Thyroid gland (tissue), 4 donors: ENCODE results near the gene GBP1. TPM values are rescaled to one million over a fixed set of nuclear protein-coding genes. Genes with fewer than 3 reads are reported as not detected.
"Not testable (repeated sequence)": the region's sequence is repeated elsewhere in the genome, so short reads cannot be mapped to it uniquely, and the experiment has no call there.

Experiments
- DNase-seq, 2 donors: peaks; one replicate each; pipeline ENCODE4 v3.0.0-alpha.2; 2019
- H3K27ac ChIP-seq, 3 donors: fragments of 200-600 bp; sonication (generic); 1 replicate in 2 of 3; 2 replicates in 1 of 3; pipeline ENCODE4 v1.5.1; 2016 to 2019; ENCODE audit warnings: mild to moderate bottlenecking in 1 of 3, moderate library complexity in 1 of 3
- H3K27me3 ChIP-seq: fragments of 200-600 bp; sonication (generic); one replicate; pipeline ENCODE4 v1.5.1; 2019
- H3K36me3 ChIP-seq, 2 donors: fragments of 200-600 bp; sonication (generic); one replicate each; pipeline ENCODE4 v1.5.1; 2016 to 2019
- H3K4me1 ChIP-seq, 2 donors: fragments of 200-600 bp; sonication (generic); one replicate each; pipeline ENCODE4 v1.5.1; 2017 to 2019
- H3K4me3 ChIP-seq, 3 donors: fragments of 200-600 bp; sonication (generic); replicated peaks in 1 of 3; 1 replicate in 2 of 3; 2 replicates in 1 of 3; pipeline ENCODE4 v1.5.1; 2016; ENCODE audit warnings: mild to moderate bottlenecking in 1 of 3
- H3K9me3 ChIP-seq: fragments of 200-600 bp; sonication (generic); one replicate; pipeline ENCODE4 v1.5.1; 2017
- POLR2A ChIP-seq, 2 donors: fragments of 450-650 bp; IDR thresholded peaks; one replicate each; pipeline ENCODE4 v1.6.1; 2017; ENCODE audit warnings: antibody characterized with exemption in 2 of 2, mild to moderate bottlenecking in 2 of 2, moderate library complexity in 1 of 2
- WGBS, 2 donors: methylation state at CpG; one replicate each; pipeline ENCODE4 v1.1.5; 2017; 5-methylcytosine and 5-hydroxymethylcytosine counted together
- intact Hi-C: fragments of 100-400 bp; cut with DNase I; formaldehyde crosslinking; loops from one replicate; pipeline ENCODE4 v1.15.1; 2023
- total RNA-seq, 4 donors: library from RNA; depleted of rRNA; stranded (reverse); fragments of >200 nt; gene quantifications; one replicate each; pipeline ENCODE4 v1.2.3, GENCODE V29; 2016
- TF ChIP-seq, protein P1 (sequence below), 6 experiments: fragments of 200-600 bp in 3 of 6; fragments of 450-650 bp in 3 of 6; sonication (generic) in 3 of 6; IDR thresholded peaks; one replicate each; pipeline ENCODE4 v1.5.1; 2016 to 2019; ENCODE audit warnings: antibody characterized with exemption in 6 of 6, mild to moderate bottlenecking in 2 of 6, inconsistent platforms in 1 of 6, moderate library complexity in 1 of 6

GBP1 gene
- total RNA-seq, 4 donors from 2014 or later: 15.0 to 54.3 (median 22.9) TPM

DNA sequence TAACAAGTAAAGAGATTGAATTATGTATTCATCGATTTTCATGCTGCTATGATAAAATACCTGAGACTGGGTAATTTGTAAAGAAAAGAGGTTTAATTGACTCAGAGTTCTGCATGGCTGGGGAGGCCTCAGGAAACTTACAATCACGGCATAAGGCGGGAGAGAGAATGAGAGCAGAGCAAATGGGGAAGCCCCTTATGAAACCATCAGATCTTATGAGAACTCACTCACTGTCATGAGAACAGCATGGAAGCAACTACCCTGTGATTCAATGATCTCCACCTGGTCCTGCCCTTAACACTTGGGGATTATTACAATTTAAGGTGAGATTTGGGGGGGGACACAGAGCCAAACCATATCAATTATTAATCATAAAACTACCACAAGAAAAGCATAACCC lies 39.1 kb downstream of the GBP1 start:
- intact Hi-C loops: no loop called here

DNA sequence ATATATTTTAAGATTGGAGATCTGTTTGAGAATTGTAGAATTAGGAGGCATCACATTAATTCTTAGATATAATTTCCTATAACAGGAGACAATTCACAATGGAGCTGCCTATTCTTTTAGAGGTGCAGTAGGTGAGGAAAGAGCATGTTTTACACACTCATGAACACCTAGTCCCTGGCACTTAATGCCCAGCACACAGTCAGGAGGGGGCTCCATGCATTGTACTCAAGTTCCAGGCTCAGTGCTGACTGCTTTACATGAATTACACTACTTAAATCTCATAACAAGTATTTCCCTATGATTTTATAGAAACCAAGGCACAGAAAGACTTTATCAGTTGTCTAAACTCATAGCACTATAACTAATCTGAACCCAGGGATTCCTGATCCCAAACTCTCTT lies 42.0 kb downstream of the GBP1 start:
- intact Hi-C loops: no loop called here
- TF ChIP-seq POLR2A (IDR thresholded peaks at IDR 0.05): no peak
- TF ChIP-seq, protein P1, sequence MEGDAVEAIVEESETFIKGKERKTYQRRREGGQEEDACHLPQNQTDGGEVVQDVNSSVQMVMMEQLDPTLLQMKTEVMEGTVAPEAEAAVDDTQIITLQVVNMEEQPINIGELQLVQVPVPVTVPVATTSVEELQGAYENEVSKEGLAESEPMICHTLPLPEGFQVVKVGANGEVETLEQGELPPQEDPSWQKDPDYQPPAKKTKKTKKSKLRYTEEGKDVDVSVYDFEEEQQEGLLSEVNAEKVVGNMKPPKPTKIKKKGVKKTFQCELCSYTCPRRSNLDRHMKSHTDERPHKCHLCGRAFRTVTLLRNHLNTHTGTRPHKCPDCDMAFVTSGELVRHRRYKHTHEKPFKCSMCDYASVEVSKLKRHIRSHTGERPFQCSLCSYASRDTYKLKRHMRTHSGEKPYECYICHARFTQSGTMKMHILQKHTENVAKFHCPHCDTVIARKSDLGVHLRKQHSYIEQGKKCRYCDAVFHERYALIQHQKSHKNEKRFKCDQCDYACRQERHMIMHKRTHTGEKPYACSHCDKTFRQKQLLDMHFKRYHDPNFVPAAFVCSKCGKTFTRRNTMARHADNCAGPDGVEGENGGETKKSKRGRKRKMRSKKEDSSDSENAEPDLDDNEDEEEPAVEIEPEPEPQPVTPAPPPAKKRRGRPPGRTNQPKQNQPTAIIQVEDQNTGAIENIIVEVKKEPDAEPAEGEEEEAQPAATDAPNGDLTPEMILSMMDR (IDR thresholded peaks at IDR 0.05): no peak
- Histone ChIP-seq H3K27ac (peak overlapping the region; percentile 71 to 89 (median 85)), H3K36me3 (peaks cover 0 to 6% of the 10 kb centered on the region in 2 donors), H3K9me3 (no peaks in the 10 kb centered on the region), H3K4me3 (peak overlapping the region in 1 of 3 donors; percentile 28), H3K27me3 (no peaks in the 10 kb centered on the region), H3K4me1 (peaks cover 4 to 6% of the 10 kb centered on the region in 2 donors)
- DNase-seq: no peak

More for the DNA sequence above, 39.1 kb downstream of the GBP1 start:
- Histone ChIP-seq H3K27ac (no peak overlapping the region), H3K27me3 (no peaks in the 10 kb centered on the region), H3K9me3 (no peaks in the 10 kb centered on the region), H3K36me3 (no peaks in the 10 kb centered on the region), H3K4me1 (peaks cover 4 to 6% of the 10 kb centered on the region in 2 donors), H3K4me3 (no peak overlapping the region)
- 87 to 94% methylated on average over 3 of the region's 3 CpGs for WGBS, 2 donors
- DNase-seq: no peak
- no peak for TF ChIP-seq POLR2A (IDR thresholded peaks at IDR 0.05)
- TF ChIP-seq, protein P1 (IDR thresholded peaks at IDR 0.05): no peak

DNA sequence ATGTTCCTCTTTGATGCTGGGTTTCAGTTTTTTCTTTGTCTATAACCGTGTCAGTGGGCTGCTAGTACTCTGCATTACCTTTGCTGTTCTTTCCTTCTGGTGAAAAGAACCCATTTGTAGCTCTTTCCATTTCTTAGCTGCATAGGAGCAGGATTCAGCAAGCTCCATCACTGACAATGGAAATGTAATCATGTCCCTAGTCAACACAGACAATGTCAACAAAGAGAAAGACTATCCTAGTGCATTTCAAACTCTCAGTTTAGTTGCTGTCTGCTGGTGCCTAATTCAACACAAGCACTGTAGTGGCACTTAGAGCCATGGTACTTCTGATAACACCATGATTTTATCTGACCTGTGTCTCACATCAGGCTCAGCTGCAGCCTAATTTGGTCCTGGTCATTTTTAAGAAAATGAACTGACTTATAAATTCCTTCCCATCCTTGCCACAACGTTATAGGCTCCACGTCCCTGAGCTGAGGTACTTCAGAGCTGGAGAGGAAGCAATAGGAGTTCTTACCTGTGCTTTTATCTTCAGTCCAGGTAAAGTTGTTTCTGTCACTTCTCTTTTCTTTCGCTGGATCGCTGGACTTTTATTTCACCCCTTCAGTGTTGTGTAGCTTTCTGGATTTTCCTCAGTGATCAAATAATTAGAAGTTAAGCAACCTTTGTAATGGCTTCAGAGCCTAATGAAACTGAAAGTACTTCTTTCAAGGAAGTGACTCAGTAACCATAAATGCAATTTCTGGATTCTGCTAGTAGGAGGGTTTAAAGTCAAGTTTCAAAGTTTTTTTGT lies 42.6 kb downstream of the GBP1 start, which contains the start of gene GBP3:
GBP3 (minus strand) TSS at position 700 of the 793 bp plus-strand sequence. CDS start 2,145 bp downstream, outside the sequence.
- TF ChIP-seq, protein P1 (IDR thresholded peaks at IDR 0.05): no peak
- peak in 1 of 2 donors; percentile 19 for TF ChIP-seq POLR2A (IDR thresholded peaks at IDR 0.05)
- Histone ChIP-seq H3K36me3 (peaks cover 0 to 6% of the 10 kb centered on the region in 2 donors), H3K4me1 (peaks cover 4 to 6% of the 10 kb centered on the region in 2 donors), H3K4me3 (peak within 1 kb of the TSS; percentile 1 to 37 (median 28)), H3K27ac (peak within 1 kb of the TSS; percentile 71 to 89 (median 85)), H3K27me3 (no peaks in the 10 kb centered on the region), H3K9me3 (no peaks in the 10 kb centered on the region)
- WGBS, 2 donors: 9 to 14% methylated on average over 5 of the region's 5 CpGs
- no peak for DNase-seq
- intact Hi-C loops: no loop called here

DNA sequence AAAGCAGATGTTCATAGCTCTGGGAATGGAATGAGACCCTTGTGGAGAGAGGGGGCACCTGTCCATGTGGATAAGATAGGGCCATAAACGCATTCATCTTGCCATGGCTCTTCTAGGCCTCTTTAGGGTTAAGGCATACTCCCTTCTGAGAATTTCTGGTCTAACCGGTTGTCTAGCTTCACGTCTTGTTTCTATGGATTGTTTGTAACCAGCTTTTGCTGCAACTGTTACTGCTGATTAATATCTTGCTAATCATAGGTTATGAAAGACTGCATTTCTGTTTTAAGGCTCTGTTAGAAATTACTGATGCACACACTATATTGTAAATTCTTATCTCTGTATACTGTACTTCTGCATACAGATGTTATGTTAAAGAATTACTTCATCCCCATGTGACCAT lies 46.7 kb downstream of the GBP1 start:
- H3K4me1 ChIP-seq, H3K27me3 ChIP-seq, DNase-seq, H3K36me3 ChIP-seq, H3K9me3 ChIP-seq, H3K27ac ChIP-seq, H3K4me3 ChIP-seq, intact Hi-C loops: not testable (repeated sequence)
- WGBS, 2 donors: 64 to 76% methylated on average over 3 of the region's 3 CpGs

DNA sequence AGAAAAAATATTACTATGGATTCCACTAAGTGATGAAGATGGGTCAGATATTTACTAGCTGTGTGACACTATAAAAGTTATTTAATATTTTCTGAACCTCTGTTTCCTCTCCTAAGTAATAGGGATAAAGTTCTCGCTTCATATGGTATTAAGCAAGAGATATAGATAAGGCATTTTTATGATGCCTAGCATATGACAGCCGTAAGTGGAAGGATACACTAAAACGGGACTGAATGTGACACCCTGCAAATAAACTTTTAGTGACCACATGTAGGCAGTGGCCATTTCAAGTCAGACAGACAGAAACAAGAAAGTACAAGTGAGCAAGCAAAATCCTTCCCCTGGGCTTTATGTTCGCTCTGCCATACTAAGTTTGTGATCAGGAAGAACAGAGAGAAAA lies 56.5 kb downstream of the GBP1 start:
- H3K9me3 ChIP-seq: no peaks in the 10 kb centered on the region
- TF ChIP-seq, protein P1 (IDR thresholded peaks at IDR 0.05): no peak
- no peak for TF ChIP-seq POLR2A (IDR thresholded peaks at IDR 0.05)
- no peak for DNase-seq
- H3K4me1 ChIP-seq: no peaks in the 10 kb centered on the region
- H3K4me3 ChIP-seq: no peak overlapping the region
- WGBS, 2 donors: 95 to 96% methylated on average over 4 of the region's 4 CpGs
- H3K27me3 ChIP-seq: no peaks in the 10 kb centered on the region
- no peak overlapping the region for H3K27ac ChIP-seq
- H3K36me3 ChIP-seq: peaks cover 5 to 6% of the 10 kb centered on the region in 2 donors
- intact Hi-C loops: no loop called here
